Pancreas (tissue), 10 donors: ENCODE results near the gene EIF4E3. TPM values are rescaled to one million over a fixed set of nuclear protein-coding genes. Genes with fewer than 3 reads are reported as not detected.

ENCODE experiments used
- ATAC-seq, 4 donors: fragments of 200-7000 bp; cut with Tn5 transposase; one replicate each; pipeline versions ENCODE4 v1.8.0 to v1.9.1; 2020; ENCODE audit warnings: mild to moderate bottlenecking in 4 of 4, moderate library complexity in 4 of 4
- DNase-seq, 6 donors: peaks; one replicate each; pipeline ENCODE4 v3.0.0-alpha.2; 2020
- FAIRE-seq: peaks from 2 replicates; lab custom pipeline; 2012; peaks lifted over from hg19 to GRCh38; lab: Jason Lieb, UNC
- H3K27ac ChIP-seq, 4 donors: fragments of 200-600 bp; sonication (generic); 1 replicate in 3 of 4; 2 replicates in 1 of 4; pipeline versions ENCODE4 v1.5.0 to v1.8.0; 2020
- H3K27me3 ChIP-seq, 4 donors: fragments of 200-600 bp; one replicate each; pipeline ENCODE4 v1.8.0; 2021
- H3K36me3 ChIP-seq, 3 donors: fragments of 200-600 bp; sonication (generic) in 1 of 3; one replicate each; pipeline versions ENCODE4 v1.5.0 to v1.8.0; 2020 to 2021
- H3K4me1 ChIP-seq, 3 donors: fragments of 200-600 bp; one replicate each; pipeline ENCODE4 v1.8.0; 2021
- H3K4me3 ChIP-seq, 4 donors: fragments of 200-600 bp; sonication (generic) in 2 of 4; one replicate each; pipeline versions ENCODE4 v1.5.0 to v1.8.0; 2020 to 2021
- H3K9me3 ChIP-seq, 4 donors: fragments of 200-600 bp; one replicate each; pipeline ENCODE4 v1.8.0; 2021
- CTCF ChIP-seq, 4 donors: fragments of 200-600 bp; sonication (generic) in 3 of 4; IDR thresholded peaks; one replicate each; pipeline versions ENCODE4 v1.5.0 to v1.8.0; 2021; ENCODE audit warnings: antibody characterized with exemption in 4 of 4
- WGBS, 2 donors: extraction: QIAGEN DNeasy Blood & Tissue Kit; methylation state at CpG; one replicate each; pipeline ENCODE4 v1.1.7; 2013; 5-methylcytosine and 5-hydroxymethylcytosine counted together
- intact Hi-C, 3 donors: fragments of 100-400 bp; cut with DNase I; formaldehyde crosslinking; loops; one replicate each; pipeline versions ENCODE4 v1.11.1 to v1.14.2; 2022
- polyA plus RNA-seq, 2 donors: library from polyadenylated mRNA; stranded (reverse); fragments of 200-250 nt; gene quantifications; one replicate each; pipeline ENCODE4 v1.2.3, GENCODE V29; 2013
- total RNA-seq, 6 donors: library from RNA; stranded (reverse); fragmentation: NEBNext Ultra II Directional in 4 of 6; extraction: Animal tissue kit (Norgen Biotek cat#: 25700) in 4 of 6; gene quantifications; one replicate each; pipeline versions ENCODE4 v1.2.1 to v1.2.4, GENCODE V29; 2021 to 2023
- donor health status: healthy with polysubstance abuse.
- donor health status: DM: no; HTN: no; CAD: no; lungs with moderate emphysema.
- donor health status: DM: no; HTN: no; CAD: no.
- donor health status: control.
- donor health status: control.
- donor health status: Bipolar disorder and iron deficiency.
- donor health status: DM: yes; HTN: yes; CAD: no.
- donor health status: DM: no; HTN: no; CAD: no.
- donor health status: DM: no; HTN: no; CAD: no.
- donor health status: DM: yes; HTN: yes; CAD: no.

Gene EIF4E3
- total and polyA plus RNA-seq, 8 donors, result 4.1 to 17.3 (median 13.8) TPM

GRCh38 chr3:71652781-71653413 lies 72.3 kb downstream of the EIF4E3 start:
- intact Hi-C loops, result no loop called here
- peak in 2 of 4 donors; percentile 34 to 35 for TF ChIP-seq CTCF (IDR thresholded peaks at IDR 0.05)
- H3K27ac ChIP-seq, result peak overlapping the region; percentile 6 to 65 (median 34)
- DNase-seq (peak in 5 of 6 donors; percentile 58 to 74 (median 69)), FAIRE-seq (peak; percentile 77), ATAC-seq (peak; percentile 84 to 96 (median 94))
- H3K9me3 ChIP-seq, result no peaks in the 10 kb centered on the region
- H3K27me3 ChIP-seq, result no peaks in the 10 kb centered on the region
- 19 to 20% methylated on average over 14 of the region's 14 CpGs for WGBS, 2 donors
- H3K4me1 ChIP-seq, result peaks cover 0 to 24% (median 20%) of the 10 kb centered on the region in 3 donors
- H3K36me3 ChIP-seq, result no peaks in the 10 kb centered on the region
- no peak overlapping the region for H3K4me3 ChIP-seq

GRCh38 chr3:71651625-71652024 lies 73.6 kb downstream of the EIF4E3 start:
- no peaks in the 10 kb centered on the region for H3K27me3 ChIP-seq
- H3K4me3 ChIP-seq, result no peak overlapping the region
- peak; percentile 10 to 36 (median 22) for ATAC-seq
- peak overlapping the region in 2 of 4 donors; percentile 6 to 65 for H3K27ac ChIP-seq
- no peak for DNase-seq
- no peak for FAIRE-seq
- TF ChIP-seq CTCF (IDR thresholded peaks at IDR 0.05), result no peak
- intact Hi-C loops, result no loop called here
- H3K4me1 ChIP-seq, result peaks cover 4 to 18% (median 18%) of the 10 kb centered on the region in 3 donors
- no peaks in the 10 kb centered on the region for H3K9me3 ChIP-seq
- WGBS, 2 donors, result 64 to 72% methylated on average over 6 of the region's 6 CpGs
- H3K36me3 ChIP-seq, result no peaks in the 10 kb centered on the region

GRCh38 chr3:71650372-71650771 lies 74.8 kb downstream of the EIF4E3 start:
- intact Hi-C loops, result no loop called here

GRCh38 chr3:71649757-71650156 lies 75.4 kb downstream of the EIF4E3 start:
- no peak for DNase-seq
- WGBS, 2 donors, result 67 to 85% methylated on average over 6 of the region's 6 CpGs
- Histone ChIP-seq H3K9me3 (no peaks in the 10 kb centered on the region), H3K4me1 (peaks cover 4 to 18% (median 18%) of the 10 kb centered on the region in 3 donors), H3K27ac (no peak overlapping the region), H3K4me3 (no peak overlapping the region), H3K36me3 (no peaks in the 10 kb centered on the region), H3K27me3 (no peaks in the 10 kb centered on the region)
- TF ChIP-seq CTCF (IDR thresholded peaks at IDR 0.05), result no peak
- intact Hi-C loops, result no loop called here
- ATAC-seq, result no peak
- no peak for FAIRE-seq

More at GRCh38 chr3:71650372-71650771, 74.8 kb downstream of the EIF4E3 start:
- Histone ChIP-seq H3K27me3 (no peaks in the 10 kb centered on the region), H3K27ac (no peak overlapping the region), H3K4me1 (peaks cover 4 to 18% (median 18%) of the 10 kb centered on the region in 3 donors), H3K4me3 (no peak overlapping the region), H3K9me3 (no peaks in the 10 kb centered on the region), H3K36me3 (no peaks in the 10 kb centered on the region)
- peak; percentile 21 to 59 (median 56) for ATAC-seq
- DNase-seq, result peak in 4 of 6 donors; percentile 24 to 55 (median 32)
- WGBS, 2 donors, result 43 to 55% methylated on average over 5 of the region's 5 CpGs
- FAIRE-seq, result no peak
- no peak for TF ChIP-seq CTCF (IDR thresholded peaks at IDR 0.05)

- intact Hi-C loops, result no loop called here
- WGBS, 2 donors, result 64 to 66% methylated on average over 3 of the region's 3 CpGs
- no peak for FAIRE-seq
Measured at GRCh38 chr3:71647751-71648150, 77.5 kb downstream of the EIF4E3 start.

More at GRCh38 chr3:71647751-71648150, 77.5 kb downstream of the EIF4E3 start:
- Histone ChIP-seq H3K9me3 (no peaks in the 10 kb centered on the region), H3K4me3 (no peak overlapping the region), H3K4me1 (peaks cover 4 to 18% (median 17%) of the 10 kb centered on the region in 3 donors), H3K36me3 (no peaks in the 10 kb centered on the region), H3K27me3 (no peaks in the 10 kb centered on the region), H3K27ac (no peak overlapping the region)
- TF ChIP-seq CTCF (IDR thresholded peaks at IDR 0.05), result no peak
- no peak for DNase-seq
- no peak for ATAC-seq
